Measurements from ENCODE around the gene ZNF345. TPM values are rescaled to one million over a fixed set of nuclear protein-coding genes. Genes with fewer than 3 reads are reported as not detected.

Gene ZNF345
- total RNA-seq, 3 donors from 2014 or later (not counting 1 experiment from before 2014, with no cell fraction given), result 7.1 to 19.5 (median 10.0) TPM

DNA sequence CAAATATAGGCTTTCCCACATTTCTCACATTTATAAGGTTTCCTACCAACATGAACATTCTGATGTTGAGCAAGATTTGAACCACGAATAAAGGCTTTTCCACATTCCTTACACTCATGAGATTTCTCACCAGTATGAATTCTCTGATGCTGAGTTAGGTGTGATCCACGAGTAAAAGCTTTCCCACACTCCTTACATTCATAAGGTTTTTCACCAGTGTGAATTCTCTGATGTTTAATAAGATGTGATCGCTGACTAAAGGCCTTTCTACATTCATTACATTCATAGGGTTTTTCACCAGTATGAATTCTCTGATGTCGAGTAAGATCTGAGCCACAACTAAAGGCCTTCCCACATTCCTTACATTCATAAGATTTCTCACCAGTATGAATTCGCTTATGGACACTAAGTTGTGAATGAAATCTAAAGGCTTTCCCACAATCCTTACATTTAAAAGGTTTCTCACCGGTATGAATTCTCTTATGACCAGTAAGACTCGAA lies 31.5 kb upstream of the ZNF345 start:
- H3K27ac Mint-ChIP-seq, result no peak overlapping the region
- no peak for ATAC-seq
- Histone ChIP-seq H3K4me3 (ENCODE audit: low read length) (no peak overlapping the region), H3K9me3 (ENCODE audit: control insufficient read depth, insufficient read depth, low read length) (peaks cover 54% of the 10 kb centered on the region), H3K27me3 (ENCODE audit: control insufficient read depth, insufficient read depth, low read length) (no peaks in the 10 kb centered on the region), H3K27ac (ENCODE audit: low read length) (no peak overlapping the region), H3K4me1 (ENCODE audit: control insufficient read depth, insufficient read depth, low read length) (no peaks in the 10 kb centered on the region), H3K36me3 (ENCODE audit: control insufficient read depth, insufficient read depth, low read length) (peaks cover 34% of the 10 kb centered on the region)
- H3K4me1 Mint-ChIP-seq, result no peaks in the 10 kb centered on the region
- 96% methylated on average over 4 of the region's 7 CpGs for WGBS (ENCODE audit: insufficient coverage)
- no peak for DNase-seq
- peaks cover 53% of the 10 kb centered on the region for H3K36me3 Mint-ChIP-seq
- H3K9me3 Mint-ChIP-seq, result peaks cover 8 to 18% of the 10 kb centered on the region in 2 donors
- H3K4me3 Mint-ChIP-seq, result no peak overlapping the region
- intact Hi-C loops (cut with micrococcal nuclease), result no loop called here
- TF ChIP-seq, protein P1, sequence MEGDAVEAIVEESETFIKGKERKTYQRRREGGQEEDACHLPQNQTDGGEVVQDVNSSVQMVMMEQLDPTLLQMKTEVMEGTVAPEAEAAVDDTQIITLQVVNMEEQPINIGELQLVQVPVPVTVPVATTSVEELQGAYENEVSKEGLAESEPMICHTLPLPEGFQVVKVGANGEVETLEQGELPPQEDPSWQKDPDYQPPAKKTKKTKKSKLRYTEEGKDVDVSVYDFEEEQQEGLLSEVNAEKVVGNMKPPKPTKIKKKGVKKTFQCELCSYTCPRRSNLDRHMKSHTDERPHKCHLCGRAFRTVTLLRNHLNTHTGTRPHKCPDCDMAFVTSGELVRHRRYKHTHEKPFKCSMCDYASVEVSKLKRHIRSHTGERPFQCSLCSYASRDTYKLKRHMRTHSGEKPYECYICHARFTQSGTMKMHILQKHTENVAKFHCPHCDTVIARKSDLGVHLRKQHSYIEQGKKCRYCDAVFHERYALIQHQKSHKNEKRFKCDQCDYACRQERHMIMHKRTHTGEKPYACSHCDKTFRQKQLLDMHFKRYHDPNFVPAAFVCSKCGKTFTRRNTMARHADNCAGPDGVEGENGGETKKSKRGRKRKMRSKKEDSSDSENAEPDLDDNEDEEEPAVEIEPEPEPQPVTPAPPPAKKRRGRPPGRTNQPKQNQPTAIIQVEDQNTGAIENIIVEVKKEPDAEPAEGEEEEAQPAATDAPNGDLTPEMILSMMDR (IDR thresholded peaks at IDR 0.05), result no peak
- H3K27me3 Mint-ChIP-seq (ENCODE audit: low read depth in 2 of 2), result no peaks in the 10 kb centered on the region

DNA sequence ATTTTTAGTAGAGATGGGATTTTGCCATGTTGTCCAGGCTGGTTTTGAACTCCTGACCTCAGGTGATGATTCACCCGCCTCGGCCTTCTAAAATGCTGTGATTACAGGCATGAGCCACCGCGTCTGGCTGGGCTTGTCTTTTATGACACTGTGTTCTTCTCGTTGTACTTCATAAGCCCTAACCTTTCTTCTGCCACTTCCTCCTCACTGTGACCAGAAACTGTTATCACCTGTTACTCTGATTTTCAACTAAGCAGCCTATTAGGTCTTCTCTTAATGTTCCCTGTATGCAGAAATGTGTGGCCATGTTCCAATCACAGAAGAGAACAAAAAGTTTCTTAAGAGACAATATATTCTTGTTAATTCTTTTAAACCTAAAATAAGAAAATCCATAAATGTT lies 28.9 kb upstream of the ZNF345 start:
- Mint-ChIP-seq H3K9me3 (peaks cover 12 to 29% of the 10 kb centered on the region in 2 donors), H3K4me3 (no peak overlapping the region), H3K27me3 (ENCODE audit: low read depth in 2 of 2) (no peaks in the 10 kb centered on the region), H3K36me3 (peaks cover 74% of the 10 kb centered on the region), H3K4me1 (no peaks in the 10 kb centered on the region), H3K27ac (no peak overlapping the region)
- intact Hi-C loops (cut with micrococcal nuclease), result no loop called here
- TF ChIP-seq, protein P1 (IDR thresholded peaks at IDR 0.05), result no peak
- Histone ChIP-seq H3K36me3 (ENCODE audit: control insufficient read depth, insufficient read depth, low read length) (peaks cover 45% of the 10 kb centered on the region), H3K4me3 (ENCODE audit: low read length) (no peak overlapping the region), H3K9me3 (ENCODE audit: control insufficient read depth, insufficient read depth, low read length) (peaks cover 50% of the 10 kb centered on the region), H3K27ac (ENCODE audit: low read length) (no peak overlapping the region), H3K27me3 (ENCODE audit: control insufficient read depth, insufficient read depth, low read length) (no peaks in the 10 kb centered on the region), H3K4me1 (ENCODE audit: control insufficient read depth, insufficient read depth, low read length) (no peaks in the 10 kb centered on the region)
- ATAC-seq, result no peak
- DNase-seq, result no peak
- over 99% methylated on average over 5 of the region's 5 CpGs for WGBS (ENCODE audit: insufficient coverage)

DNA sequence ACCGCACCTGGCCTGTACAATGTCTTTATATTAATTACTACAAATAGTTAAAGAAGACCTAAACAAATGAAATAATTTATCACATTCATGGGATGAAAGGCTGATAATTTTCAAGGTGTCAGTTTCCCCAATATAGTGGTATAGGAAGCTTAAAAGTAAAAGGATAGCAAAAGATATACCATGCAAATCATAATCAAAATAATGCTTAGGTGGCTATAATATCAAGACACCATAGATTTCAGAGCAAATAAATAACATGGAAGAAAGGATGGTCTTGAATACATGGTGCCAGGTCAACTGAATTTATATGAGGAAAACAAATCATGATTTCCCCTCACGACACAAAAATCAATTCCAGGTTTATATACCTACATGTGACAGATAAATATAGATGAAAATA lies 17.2 kb upstream of the ZNF345 start:
- Mint-ChIP-seq H3K4me1 (peaks cover 0 to 6% of the 10 kb centered on the region in 2 donors), H3K9me3 (peaks cover 10 to 26% of the 10 kb centered on the region in 2 donors), H3K27ac (no peak overlapping the region), H3K4me3 (no peak overlapping the region), H3K36me3 (peaks cover 59% of the 10 kb centered on the region), H3K27me3 (ENCODE audit: low read depth in 2 of 2) (no peaks in the 10 kb centered on the region)
- no peak for ATAC-seq
- DNase-seq, result no peak
- no CpG with 5 or more reads among the region's 2 CpGs for WGBS (ENCODE audit: insufficient coverage)
- peaks cover 5% of the 10 kb centered on the region for H3K36me3 ChIP-seq (ENCODE audit: control insufficient read depth, insufficient read depth, low read length)
- H3K4me3 ChIP-seq (ENCODE audit: low read length), result no peak overlapping the region
- peaks cover 37% of the 10 kb centered on the region for H3K9me3 ChIP-seq (ENCODE audit: control insufficient read depth, insufficient read depth, low read length)
- intact Hi-C loops (cut with micrococcal nuclease), result no loop called here
- TF ChIP-seq, protein P1 (IDR thresholded peaks at IDR 0.05), result no peak
- H3K4me1 ChIP-seq (ENCODE audit: control insufficient read depth, insufficient read depth, low read length), result peaks cover 9% of the 10 kb centered on the region
- no peak overlapping the region for H3K27ac ChIP-seq (ENCODE audit: low read length)
- no peaks in the 10 kb centered on the region for H3K27me3 ChIP-seq (ENCODE audit: control insufficient read depth, insufficient read depth, low read length)

Measured in natural killer cell (primary cell).